MV-4-11 (cell line): ENCODE data around the gene HMCN2.

Source experiments
- DNase-seq: peaks from one replicate; lab custom pipeline; 2025; lab: John Stamatoyannopoulos, UW

The HMCN2 gene, protein sequence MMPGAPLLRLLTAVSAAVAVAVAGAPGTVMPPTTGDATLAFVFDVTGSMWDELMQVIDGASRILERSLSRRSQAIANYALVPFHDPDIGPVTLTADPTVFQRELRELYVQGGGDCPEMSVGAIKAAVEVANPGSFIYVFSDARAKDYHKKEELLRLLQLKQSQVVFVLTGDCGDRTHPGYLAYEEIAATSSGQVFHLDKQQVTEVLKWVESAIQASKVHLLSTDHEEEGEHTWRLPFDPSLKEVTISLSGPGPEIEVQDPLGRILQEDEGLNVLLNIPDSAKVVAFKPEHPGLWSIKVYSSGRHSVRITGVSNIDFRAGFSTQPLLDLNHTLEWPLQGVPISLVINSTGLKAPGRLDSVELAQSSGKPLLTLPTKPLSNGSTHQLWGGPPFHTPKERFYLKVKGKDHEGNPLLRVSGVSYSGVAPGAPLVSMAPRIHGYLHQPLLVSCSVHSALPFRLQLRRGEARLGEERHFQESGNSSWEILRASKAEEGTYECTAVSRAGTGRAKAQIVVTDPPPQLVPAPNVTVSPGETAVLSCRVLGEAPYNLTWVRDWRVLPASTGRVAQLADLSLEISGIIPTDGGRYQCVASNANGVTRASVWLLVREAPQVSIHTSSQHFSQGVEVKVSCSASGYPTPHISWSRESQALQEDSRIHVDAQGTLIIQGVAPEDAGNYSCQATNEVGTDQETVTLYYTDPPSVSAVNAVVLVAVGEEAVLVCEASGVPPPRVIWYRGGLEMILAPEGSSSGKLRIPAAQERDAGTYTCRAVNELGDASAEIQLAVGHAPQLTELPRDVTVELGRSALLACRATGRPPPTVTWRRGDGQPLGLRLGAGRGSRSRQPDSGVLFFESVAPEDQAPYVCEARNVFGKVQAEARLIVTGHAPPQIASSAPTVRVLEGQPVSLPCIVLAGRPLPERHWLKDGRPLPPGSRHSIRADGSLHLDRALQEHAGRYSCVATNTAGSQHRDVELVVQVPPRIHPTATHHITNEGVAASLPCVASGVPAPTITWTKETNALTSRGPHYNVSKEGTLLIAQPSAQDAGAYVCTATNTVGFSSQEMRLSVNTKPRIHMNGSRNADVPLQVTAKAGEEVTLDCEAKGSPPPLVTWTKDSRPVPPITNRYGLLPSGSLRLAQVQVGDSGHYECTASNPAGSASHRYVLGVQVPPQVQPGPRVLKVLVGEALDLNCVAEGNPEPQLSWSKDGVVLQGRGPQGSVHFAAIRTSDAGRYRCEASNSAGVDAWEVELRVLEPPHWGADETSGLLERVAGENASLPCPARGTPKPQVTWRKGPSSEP (N-terminal part only)

DNA sequence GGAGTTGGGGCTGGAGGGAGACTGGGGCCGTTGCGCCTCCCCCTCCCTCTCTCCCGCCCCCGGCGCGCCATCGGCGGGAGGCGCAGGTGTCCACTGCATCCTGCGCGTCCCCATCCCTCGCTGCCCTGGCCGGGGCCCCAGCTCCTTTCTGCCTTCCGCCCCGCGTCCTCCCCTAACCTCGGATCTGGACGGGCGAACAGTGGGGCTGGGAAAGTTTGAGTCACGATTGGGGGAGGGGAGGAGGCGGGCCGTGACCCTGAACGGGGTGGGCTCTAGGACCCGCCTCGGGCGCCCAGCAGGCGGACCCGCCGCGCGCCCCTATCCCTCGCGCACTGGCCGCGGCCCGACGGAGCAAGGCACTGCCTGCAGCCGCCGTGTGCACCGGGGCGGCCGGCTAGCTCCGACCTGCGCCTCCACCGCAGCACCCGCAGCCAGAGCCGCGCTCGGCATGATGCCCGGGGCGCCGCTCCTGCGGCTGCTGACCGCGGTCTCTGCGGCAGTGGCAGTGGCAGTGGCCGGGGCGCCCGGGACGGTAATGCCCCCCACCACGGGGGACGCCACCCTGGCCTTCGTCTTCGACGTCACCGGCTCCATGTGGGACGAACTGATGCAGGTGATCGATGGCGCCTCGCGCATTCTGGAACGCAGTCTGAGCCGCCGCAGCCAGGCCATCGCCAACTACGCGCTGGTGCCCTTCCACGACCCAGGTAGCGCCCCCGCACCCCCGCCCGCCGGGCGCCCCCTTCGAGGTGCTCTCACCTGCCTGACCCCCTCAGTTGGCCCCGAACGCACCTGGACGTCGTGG is at the start of gene HMCN2:
Gene HMCN2 (plus strand): TSS at position 330 of the 805 bp plus-strand sequence. CDS start 119 bp downstream, at position 449.
- DNase-seq, result no peak

DNA sequence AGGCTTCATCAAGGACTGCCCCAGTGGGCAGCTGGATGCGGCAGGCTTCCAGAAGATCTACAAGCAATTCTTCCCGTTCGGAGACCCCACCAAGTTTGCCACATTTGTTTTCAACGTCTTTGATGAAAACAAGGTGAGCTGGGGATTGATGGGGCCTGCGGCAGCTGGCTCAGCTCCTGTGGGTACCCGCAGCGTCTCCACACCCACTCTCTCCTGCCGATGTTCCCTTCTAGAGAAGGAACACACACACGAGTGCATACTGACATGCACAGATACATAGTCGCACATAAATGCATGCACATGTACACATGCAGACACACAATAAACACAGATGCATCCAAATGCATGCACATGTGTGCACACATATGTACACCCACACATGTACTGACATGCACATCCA is 47.7 kb upstream of the HMCN2 start:
- DNase-seq, result no peak

DNA sequence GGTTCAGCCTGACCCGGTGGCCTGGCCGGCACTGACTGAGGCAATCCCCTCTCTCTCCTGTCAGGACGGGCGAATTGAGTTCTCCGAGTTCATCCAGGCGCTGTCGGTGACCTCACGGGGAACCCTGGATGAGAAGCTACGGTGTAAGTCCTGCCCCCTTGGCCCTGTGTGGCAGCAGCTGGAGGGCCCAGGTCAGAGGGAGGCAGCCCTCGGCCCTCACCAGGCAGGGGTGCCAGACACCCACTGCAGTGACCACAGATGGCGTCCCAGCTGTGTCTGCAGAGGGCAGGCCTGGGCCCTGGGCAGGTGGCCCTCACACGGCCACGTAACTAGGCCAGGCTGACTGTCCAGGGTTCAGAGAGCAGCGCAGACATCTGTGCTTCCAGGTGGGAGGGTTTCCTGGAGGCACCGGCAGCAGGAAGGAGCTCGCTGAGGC is 45.9 kb upstream of the HMCN2 start:
- no peak for DNase-seq

DNA sequence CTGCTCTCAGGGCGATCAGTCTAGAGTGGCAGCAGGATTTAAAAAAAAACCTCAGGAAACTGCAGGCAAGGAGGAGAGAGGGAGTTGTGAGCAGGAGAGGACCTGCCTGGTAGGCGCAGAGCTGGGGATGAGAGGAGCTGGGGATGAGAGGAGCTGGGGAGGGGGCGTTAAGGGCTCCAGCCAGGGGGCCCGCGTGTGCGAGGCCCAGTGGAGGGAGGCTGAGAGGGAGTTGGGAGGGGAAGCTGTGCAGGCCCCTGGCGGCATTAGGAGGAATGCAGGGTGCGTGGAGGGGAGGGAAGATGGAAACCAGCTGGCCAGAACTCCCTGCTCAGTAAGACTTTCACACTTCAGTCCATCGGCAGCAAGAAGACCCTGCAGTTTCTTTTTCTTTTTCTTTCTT is 45.2 kb upstream of the HMCN2 start:
- no peak for DNase-seq

DNA sequence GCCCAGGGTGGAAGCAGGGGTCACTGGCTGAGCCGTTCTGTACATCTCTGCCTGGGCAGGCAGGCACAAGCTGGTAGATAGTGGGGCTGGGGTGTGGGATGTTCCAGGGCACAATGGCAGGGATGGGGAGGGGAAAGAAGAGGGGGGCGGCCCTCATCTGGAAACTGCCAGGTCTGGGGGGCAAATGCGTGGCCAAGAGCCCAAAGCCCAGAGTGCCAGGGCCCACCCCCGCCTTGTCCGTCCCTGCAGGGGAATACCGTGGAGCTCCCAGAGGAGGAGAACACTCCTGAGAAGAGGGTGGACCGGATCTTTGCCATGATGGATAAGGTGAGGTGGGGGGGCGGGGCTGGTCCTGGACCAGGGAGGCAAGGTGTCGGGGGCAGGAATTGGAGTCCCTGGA is 42.7 kb upstream of the HMCN2 start:
- no peak for DNase-seq

DNA sequence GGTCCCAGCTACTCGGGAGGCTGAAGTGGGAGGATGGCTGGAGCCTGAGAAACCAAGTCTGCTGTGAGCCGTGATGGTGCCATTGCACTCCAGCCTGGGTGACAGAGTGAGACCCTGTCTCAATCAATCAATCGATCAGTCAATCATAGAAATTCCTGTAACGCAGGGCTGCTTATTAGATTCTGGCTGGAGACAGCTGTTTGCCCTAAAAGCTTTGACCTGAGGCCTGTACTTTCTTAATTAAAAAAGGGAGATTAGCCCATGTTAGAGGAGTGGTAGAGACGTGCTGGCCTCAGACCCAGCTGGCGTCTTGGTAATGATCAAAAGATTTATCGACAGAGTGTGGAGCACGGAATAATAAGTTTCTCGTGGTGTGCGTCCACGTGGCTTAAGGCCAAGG is 40.5 kb upstream of the HMCN2 start:
- no peak for DNase-seq

- DNase-seq, result no peak
Observed at GRCh38 chr9:130225586-130225985, 40.0 kb upstream of the HMCN2 start.

GRCh38 chr9:130226112-130226511 is 39.4 kb upstream of the HMCN2 start:
- no peak for DNase-seq

GRCh38 chr9:130227833-130228232 is 37.7 kb upstream of the HMCN2 start:
- DNase-seq, result no peak

- DNase-seq, result no peak
Observed at GRCh38 chr9:130229759-130230158, 35.8 kb upstream of the HMCN2 start.

DNA sequence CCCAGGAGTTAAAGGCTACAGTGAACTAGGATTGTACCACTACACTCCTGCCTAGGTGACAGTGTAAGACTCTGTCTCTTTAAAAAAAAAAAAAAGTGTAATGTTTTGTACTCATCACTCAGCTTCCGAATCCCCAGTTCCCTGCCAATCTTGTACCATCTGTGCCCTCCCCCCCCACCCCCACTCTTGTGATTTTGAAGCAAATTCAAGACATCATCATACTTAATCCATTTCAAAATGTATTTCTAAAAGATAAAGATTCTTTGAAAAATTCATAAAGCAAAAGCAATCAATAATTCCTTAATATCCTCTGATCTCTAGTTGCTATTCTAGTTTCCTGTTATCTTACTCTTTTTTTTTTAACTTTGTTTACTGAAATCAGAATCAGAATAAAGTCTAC is 34.9 kb upstream of the HMCN2 start:
- DNase-seq, result no peak

GRCh38 chr9:130232899-130233586 is 32.5 kb upstream of the HMCN2 start:
- DNase-seq, result no peak

- no peak for DNase-seq
Observed at GRCh38 chr9:130233587-130233945, 32.0 kb upstream of the HMCN2 start.

DNA sequence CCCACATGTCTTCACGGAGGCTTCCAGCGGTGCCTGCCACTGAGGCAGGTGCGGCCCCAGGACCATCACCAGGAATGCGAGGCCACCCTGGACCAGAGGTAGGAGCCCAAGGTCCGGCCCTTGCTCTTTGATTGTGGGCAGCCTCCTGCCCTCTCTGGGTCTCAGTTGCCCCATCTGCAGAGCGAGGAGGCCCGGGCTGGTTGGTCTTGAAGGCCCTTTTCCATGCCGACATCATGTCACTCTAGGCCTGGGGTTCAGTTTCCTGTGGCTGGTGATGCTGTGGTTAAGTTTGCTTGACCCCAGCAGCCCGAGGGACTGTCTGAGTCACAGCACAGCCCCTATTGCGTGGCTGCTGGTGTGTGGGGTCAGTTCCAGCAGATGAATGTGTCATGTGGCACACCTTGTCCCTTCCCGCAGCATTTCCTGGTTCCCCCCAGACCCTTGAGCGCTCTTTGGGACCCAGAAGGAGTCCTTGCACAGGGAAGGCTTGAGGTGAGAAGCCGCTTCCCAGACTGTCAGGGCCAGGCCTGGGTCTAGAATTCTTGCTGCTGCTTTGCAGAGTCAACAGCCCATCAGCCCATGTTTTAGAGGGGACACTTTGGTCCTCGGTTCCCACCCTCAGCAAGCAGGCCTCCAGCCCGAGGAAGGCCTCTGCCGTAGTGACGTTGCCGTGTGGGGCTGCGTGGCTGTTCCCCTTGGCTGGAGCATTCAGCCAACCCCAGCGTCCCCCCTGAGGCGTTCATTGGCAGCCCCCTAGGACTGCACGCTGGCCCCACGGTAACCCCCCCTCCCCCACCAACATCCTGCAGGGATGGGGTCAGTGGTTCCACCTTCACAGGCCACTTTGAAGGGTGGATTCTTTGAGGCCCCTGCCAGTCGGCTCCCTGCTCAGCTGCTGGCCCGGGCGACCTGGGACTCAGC is 31.0 kb upstream of the HMCN2 start:
- peak; percentile 69 for DNase-seq

GRCh38 chr9:130235558-130236435 is 29.8 kb upstream of the HMCN2 start:
- peak; percentile 37 for DNase-seq

GRCh38 chr9:130236436-130236985 is 29.0 kb upstream of the HMCN2 start:
- DNase-seq, result no peak

DNA sequence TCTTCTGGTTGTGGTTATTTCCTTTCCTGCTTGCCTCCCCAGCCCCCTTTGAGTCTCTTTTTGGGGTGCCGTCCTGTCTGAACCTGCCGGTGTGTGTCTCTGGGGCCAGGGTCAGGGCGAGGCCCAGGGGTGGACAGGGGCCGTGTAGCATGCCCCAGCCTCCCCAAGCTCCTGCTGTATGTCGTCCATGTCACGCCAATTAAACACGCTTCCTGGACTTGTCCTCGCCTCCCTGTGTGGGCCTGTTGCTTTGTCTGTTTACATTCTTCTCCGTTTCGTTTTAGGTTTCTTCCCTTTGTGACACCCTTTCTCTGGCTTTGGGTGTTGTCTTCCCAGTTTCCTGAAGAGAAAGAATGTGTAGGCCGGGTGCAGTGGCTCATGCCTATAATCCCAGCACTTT is 28.5 kb upstream of the HMCN2 start:
- no peak for DNase-seq

GRCh38 chr9:130237763-130238524 is 27.6 kb upstream of the HMCN2 start:
- DNase-seq, result peak; percentile 63
